ENCODE data around the gene SPNS3.

SPNS3 gene

DNA sequence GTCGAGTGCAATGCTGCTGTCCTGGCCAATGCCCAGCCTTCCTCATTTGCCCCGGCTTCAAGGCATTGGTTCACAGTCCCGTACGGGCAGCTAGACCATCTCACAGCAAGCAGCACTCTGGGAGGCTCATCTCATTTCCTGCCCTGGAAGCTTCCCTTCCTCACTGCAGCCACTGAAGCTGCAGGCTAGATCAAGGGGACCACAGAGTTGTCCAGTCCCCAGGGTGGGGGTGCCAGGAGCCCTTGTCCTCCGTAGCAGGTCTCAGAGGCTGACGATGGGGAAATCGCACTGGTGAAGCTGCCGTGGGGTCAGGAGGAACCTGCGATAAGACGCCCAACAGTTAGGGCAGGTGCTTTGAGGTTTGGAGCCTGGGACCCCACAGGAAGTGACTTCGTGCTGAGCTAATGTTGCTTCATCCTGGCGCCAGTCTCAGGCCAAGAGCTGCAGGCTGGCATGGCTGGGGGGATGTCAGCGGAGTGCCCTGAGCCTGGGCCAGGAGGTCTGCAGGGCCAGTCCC lies at the start of gene SPNS3:
Gene SPNS3 (plus strand): TSS at position 426 of the 517 bp plus-strand sequence. CDS start 28 bp downstream, at position 454.
- H3K36me3 ChIP-seq (ENCODE audit: insufficient read depth, low read length): no peaks in the 10 kb centered on the region
- H3K27ac ChIP-seq (ENCODE audit: low read depth, low read length, poor library complexity, severe bottlenecking): no peak within 1 kb of the TSS
- H3K9ac ChIP-seq (ENCODE audit: low read length): no peak within 1 kb of the TSS; the same call in 1 of the 2 replicates
- H3K4me1 ChIP-seq (ENCODE audit: insufficient read depth, low read length, severe bottlenecking): peaks cover 10% of the 10 kb centered on the region
- H3K9me2 ChIP-seq (ENCODE audit: low read depth, low read length): no peaks in the 10 kb centered on the region
- H4K20me1 ChIP-seq (ENCODE audit: insufficient read depth, low read length): no peaks in the 10 kb centered on the region
- H3F3A ChIP-seq (ENCODE audit: insufficient read depth, low read length): no peaks in the 10 kb centered on the region
- no peaks in the 10 kb centered on the region for H3K79me2 ChIP-seq (ENCODE audit: insufficient read depth, low read length)
- H3K9me3 ChIP-seq (ENCODE audit: low read length): no peaks in the 10 kb centered on the region
- no peak within 1 kb of the TSS for H2AFZ ChIP-seq (ENCODE audit: low read length)
- TF ChIP-seq EZH2 (IDR thresholded peaks at IDR 0.05; ENCODE audit: borderline replicate concordance, low read length): no peak
- H3K27me3 ChIP-seq (ENCODE audit: insufficient read depth, low read length): peaks cover 7% of the 10 kb centered on the region; the same call in 1 of the 2 replicates
- H3K4me2 ChIP-seq (ENCODE audit: low read length): peak within 1 kb of the TSS; percentile 51
- H3K4me3 ChIP-seq (ENCODE audit: low read depth, low read length, poor library complexity, severe bottlenecking): peak within 1 kb of the TSS; percentile 6

- Histone ChIP-seq H3K4me1 (ENCODE audit: insufficient read depth, low read length, severe bottlenecking) (peaks cover 27% of the 10 kb centered on the region), H4K20me1 (ENCODE audit: insufficient read depth, low read length) (no peaks in the 10 kb centered on the region), H3K4me2 (ENCODE audit: low read length) (no peak overlapping the region), H3K9ac (ENCODE audit: low read length) (no peak overlapping the region), H3K9me3 (ENCODE audit: low read length) (no peaks in the 10 kb centered on the region), H2AFZ (ENCODE audit: low read length) (no peak overlapping the region), H3K36me3 (ENCODE audit: insufficient read depth, low read length) (no peaks in the 10 kb centered on the region), H3K27ac (ENCODE audit: low read depth, low read length, poor library complexity, severe bottlenecking) (peak overlapping the region; percentile 26), H3K79me2 (ENCODE audit: insufficient read depth, low read length) (no peaks in the 10 kb centered on the region), H3K4me3 (ENCODE audit: low read depth, low read length, poor library complexity, severe bottlenecking) (no peak overlapping the region), H3F3A (ENCODE audit: insufficient read depth, low read length) (no peaks in the 10 kb centered on the region), H3K9me2 (ENCODE audit: low read depth, low read length) (no peaks in the 10 kb centered on the region), H3K27me3 (ENCODE audit: insufficient read depth, low read length) (no peaks in the 10 kb centered on the region)
- no peak for TF ChIP-seq EZH2 (IDR thresholded peaks at IDR 0.05; ENCODE audit: borderline replicate concordance, low read length)
- TF ChIP-seq, protein P1, sequence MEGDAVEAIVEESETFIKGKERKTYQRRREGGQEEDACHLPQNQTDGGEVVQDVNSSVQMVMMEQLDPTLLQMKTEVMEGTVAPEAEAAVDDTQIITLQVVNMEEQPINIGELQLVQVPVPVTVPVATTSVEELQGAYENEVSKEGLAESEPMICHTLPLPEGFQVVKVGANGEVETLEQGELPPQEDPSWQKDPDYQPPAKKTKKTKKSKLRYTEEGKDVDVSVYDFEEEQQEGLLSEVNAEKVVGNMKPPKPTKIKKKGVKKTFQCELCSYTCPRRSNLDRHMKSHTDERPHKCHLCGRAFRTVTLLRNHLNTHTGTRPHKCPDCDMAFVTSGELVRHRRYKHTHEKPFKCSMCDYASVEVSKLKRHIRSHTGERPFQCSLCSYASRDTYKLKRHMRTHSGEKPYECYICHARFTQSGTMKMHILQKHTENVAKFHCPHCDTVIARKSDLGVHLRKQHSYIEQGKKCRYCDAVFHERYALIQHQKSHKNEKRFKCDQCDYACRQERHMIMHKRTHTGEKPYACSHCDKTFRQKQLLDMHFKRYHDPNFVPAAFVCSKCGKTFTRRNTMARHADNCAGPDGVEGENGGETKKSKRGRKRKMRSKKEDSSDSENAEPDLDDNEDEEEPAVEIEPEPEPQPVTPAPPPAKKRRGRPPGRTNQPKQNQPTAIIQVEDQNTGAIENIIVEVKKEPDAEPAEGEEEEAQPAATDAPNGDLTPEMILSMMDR (IDR thresholded peaks at IDR 0.05; ENCODE audit: low read length): no peak
These were observed 47.3 kb upstream of the SPNS3 start for GRCh38 chr17:4386406-4386805.

- Histone ChIP-seq H3F3A (ENCODE audit: insufficient read depth, low read length) (no peaks in the 10 kb centered on the region), H4K20me1 (ENCODE audit: insufficient read depth, low read length) (no peaks in the 10 kb centered on the region), H3K4me1 (ENCODE audit: insufficient read depth, low read length, severe bottlenecking) (peaks cover 27% of the 10 kb centered on the region), H2AFZ (ENCODE audit: low read length) (no peak overlapping the region), H3K9me2 (ENCODE audit: low read depth, low read length) (no peaks in the 10 kb centered on the region), H3K27ac (ENCODE audit: low read depth, low read length, poor library complexity, severe bottlenecking) (peak overlapping the region; percentile 31), H3K4me2 (ENCODE audit: low read length) (no peak overlapping the region), H3K9ac (ENCODE audit: low read length) (no peak overlapping the region), H3K27me3 (ENCODE audit: insufficient read depth, low read length) (no peaks in the 10 kb centered on the region), H3K36me3 (ENCODE audit: insufficient read depth, low read length) (no peaks in the 10 kb centered on the region), H3K79me2 (ENCODE audit: insufficient read depth, low read length) (no peaks in the 10 kb centered on the region), H3K9me3 (ENCODE audit: low read length) (no peaks in the 10 kb centered on the region), H3K4me3 (ENCODE audit: low read depth, low read length, poor library complexity, severe bottlenecking) (no peak overlapping the region)
- TF ChIP-seq, protein P1 (IDR thresholded peaks at IDR 0.05; ENCODE audit: low read length): no peak
- TF ChIP-seq EZH2 (IDR thresholded peaks at IDR 0.05; ENCODE audit: borderline replicate concordance, low read length): no peak
These were observed 46.6 kb upstream of the SPNS3 start for GRCh38 chr17:4387137-4387536.

- Histone ChIP-seq H2AFZ (ENCODE audit: low read length) (no peak overlapping the region), H3K4me3 (ENCODE audit: low read depth, low read length, poor library complexity, severe bottlenecking) (no peak overlapping the region)
These were observed 44.7 kb upstream of the SPNS3 start for GRCh38 chr17:4389079-4389478.

More at GRCh38 chr17:4389079-4389478, 44.7 kb upstream of the SPNS3 start:
- no peaks in the 10 kb centered on the region for H3F3A ChIP-seq (ENCODE audit: insufficient read depth, low read length)
- H3K9ac ChIP-seq (ENCODE audit: low read length): peak overlapping the region; percentile 27; the same call in 1 of the 2 replicates
- H3K4me2 ChIP-seq (ENCODE audit: low read length): no peak overlapping the region
- peak overlapping the region; percentile 99 for H3K27ac ChIP-seq (ENCODE audit: low read depth, low read length, poor library complexity, severe bottlenecking)
- no peaks in the 10 kb centered on the region for H3K79me2 ChIP-seq (ENCODE audit: insufficient read depth, low read length)
- TF ChIP-seq, protein P1 (IDR thresholded peaks at IDR 0.05; ENCODE audit: low read length): no peak
- TF ChIP-seq EZH2 (IDR thresholded peaks at IDR 0.05; ENCODE audit: borderline replicate concordance, low read length): no peak
- no peaks in the 10 kb centered on the region for H4K20me1 ChIP-seq (ENCODE audit: insufficient read depth, low read length)
- peaks cover 45% of the 10 kb centered on the region for H3K4me1 ChIP-seq (ENCODE audit: insufficient read depth, low read length, severe bottlenecking)
- no peaks in the 10 kb centered on the region for H3K27me3 ChIP-seq (ENCODE audit: insufficient read depth, low read length)
- H3K9me2 ChIP-seq (ENCODE audit: low read depth, low read length): no peaks in the 10 kb centered on the region
- no peaks in the 10 kb centered on the region for H3K9me3 ChIP-seq (ENCODE audit: low read length)
- no peaks in the 10 kb centered on the region for H3K36me3 ChIP-seq (ENCODE audit: insufficient read depth, low read length)

Data from OCI-LY1 (cell line).